H9 (cell line): ENCODE measurements around the gene BEX2. TPM values are rescaled to one million over a fixed set of nuclear protein-coding genes. Genes with fewer than 3 reads are reported as not detected.
A peak's percentile ranks its signal among the peaks of the same experiment; 100 is the strongest.

ENCODE experiments used
- DNase-seq: peaks from one replicate; pipeline ENCODE4 v3.0.0-alpha.2; 2017
- H2AFZ ChIP-seq: one replicate; pipeline ENCODE4 v1.6.1; 2013; ENCODE audit warnings: mild to moderate bottlenecking, low read length, control low read depth, moderate library complexity
- H2AK5ac ChIP-seq: 2 replicates; pipeline ENCODE4 v1.6.1; 2013; ENCODE audit warnings: low read length, control low read depth, mixed read lengths; ENCODE audit not compliant: insufficient read length
- H2BK120ac ChIP-seq: one replicate; pipeline ENCODE4 v1.6.1; 2013; ENCODE audit warnings: low read depth, mild to moderate bottlenecking, low read length, control low read depth, inconsistent platforms; ENCODE audit not compliant: poor library complexity, severe bottlenecking
- H2BK12ac ChIP-seq: 2 replicates; pipeline ENCODE4 v1.6.1; 2013; ENCODE audit warnings: low read length, control low read depth, mixed read lengths, low read depth; ENCODE audit not compliant: insufficient read length
- H2BK15ac ChIP-seq: 2 replicates; pipeline ENCODE4 v1.6.1; 2013; ENCODE audit warnings: low read depth, low read length, control low read depth
- H2BK20ac ChIP-seq: one replicate; pipeline ENCODE4 v1.6.1; 2013; ENCODE audit warnings: low read depth, mild to moderate bottlenecking, low read length, control low read depth, inconsistent platforms; ENCODE audit not compliant: poor library complexity, severe bottlenecking
- H2BK5ac ChIP-seq: 2 replicates; pipeline ENCODE4 v1.6.1; 2013; ENCODE audit warnings: low read length, control low read depth, mixed read lengths; ENCODE audit not compliant: insufficient read length
- H3K14ac ChIP-seq: 2 replicates; pipeline ENCODE4 v1.6.1; 2013; ENCODE audit warnings: low read length, control low read depth; ENCODE audit not compliant: insufficient read depth
- H3K18ac ChIP-seq: 2 replicates; pipeline ENCODE4 v1.6.1; 2013; ENCODE audit warnings: low read depth, mild to moderate bottlenecking, mixed read lengths, low read length, control low read depth; ENCODE audit not compliant: insufficient read length
- H3K23ac ChIP-seq: 2 replicates; pipeline ENCODE4 v1.6.1; 2013; ENCODE audit warnings: low read length, control low read depth, mixed read lengths, low read depth; ENCODE audit not compliant: insufficient read length
- H3K23me2 ChIP-seq: 2 replicates; pipeline ENCODE4 v1.6.1; 2013; ENCODE audit warnings: low read depth, mild to moderate bottlenecking, mixed read lengths, low read length, control low read depth; ENCODE audit not compliant: insufficient read length, poor library complexity, severe bottlenecking
- H3K27ac ChIP-seq: 2 replicates; pipeline ENCODE4 v1.5.1; 2013; ENCODE audit warnings: low read length, control low read depth, mixed read lengths, low read depth; ENCODE audit not compliant: insufficient read length
- H3K27me3 ChIP-seq: 2 replicates; pipeline ENCODE4 v1.6.1; 2013; ENCODE audit warnings: low read length, control low read depth, inconsistent platforms; ENCODE audit not compliant: insufficient read depth
- H3K4ac ChIP-seq: 2 replicates; pipeline ENCODE4 v1.6.1; 2013; ENCODE audit warnings: low read depth, mild to moderate bottlenecking, control low read depth, inconsistent platforms, low read length, moderate library complexity
- H3K4me1 ChIP-seq: 2 replicates; pipeline ENCODE4 v1.6.1; 2013; ENCODE audit warnings: low read length, control low read depth, inconsistent platforms; ENCODE audit not compliant: insufficient read depth
- H3K4me2 ChIP-seq: 2 replicates; pipeline ENCODE4 v1.6.1; 2013; ENCODE audit warnings: low read length, control low read depth, mixed read lengths; ENCODE audit not compliant: insufficient read length, insufficient read depth
- H3K56ac ChIP-seq: 2 replicates; pipeline ENCODE4 v1.6.1; 2013; ENCODE audit warnings: low read depth, mild to moderate bottlenecking, mixed read lengths, low read length, control low read depth; ENCODE audit not compliant: insufficient read length
- H3K79me1 ChIP-seq: 2 replicates; pipeline ENCODE4 v1.6.1; 2013; ENCODE audit warnings: low read depth, mild to moderate bottlenecking, moderate library complexity, low read length, control low read depth, inconsistent platforms; ENCODE audit not compliant: insufficient read depth, poor library complexity, severe bottlenecking
- H3K79me2 ChIP-seq: 2 replicates; pipeline ENCODE4 v1.6.1; 2013; ENCODE audit warnings: low read length, control low read depth, inconsistent platforms; ENCODE audit not compliant: insufficient read depth
- H3K9ac ChIP-seq: 2 replicates; pipeline ENCODE4 v1.6.1; 2013; ENCODE audit warnings: low read length, control low read depth, mixed read lengths; ENCODE audit not compliant: insufficient read length; ENCODE audit errors: extremely low read depth
- H3K9me3 ChIP-seq: one replicate; pipeline ENCODE4 v1.6.1; 2013; ENCODE audit warnings: low read depth, low read length, inconsistent platforms; ENCODE audit not compliant: control insufficient read depth
- H3T11ph ChIP-seq: one replicate; pipeline ENCODE4 v1.6.1; 2013; ENCODE audit warnings: mild to moderate bottlenecking, low read length, control low read depth, inconsistent platforms
- H4K20me1 ChIP-seq: one replicate; pipeline ENCODE4 v1.6.1; 2013; ENCODE audit not compliant: control insufficient read depth, insufficient read length, insufficient read depth
- H4K5ac ChIP-seq: 2 replicates; pipeline ENCODE4 v1.6.1; 2013; ENCODE audit warnings: low read depth, mild to moderate bottlenecking, mixed read lengths, low read length, control low read depth; ENCODE audit not compliant: insufficient read length
- H4K8ac ChIP-seq: replicated peaks from 2 replicates; pipeline ENCODE4 v1.6.1; 2013; ENCODE audit warnings: low read length, control low read depth, mixed read lengths, low read depth; ENCODE audit not compliant: insufficient read length
- H4K91ac ChIP-seq: 2 replicates; pipeline ENCODE4 v1.6.1; 2013; ENCODE audit warnings: low read depth, mild to moderate bottlenecking, moderate library complexity, mixed read lengths, low read length, control low read depth; ENCODE audit not compliant: insufficient read length
- H3K27ac Mint-ChIP-seq, 3 experiments: 2 replicates in 2 of 3; 3 replicates in 1 of 3; pipeline ENCODE4 v1.8.0; 2020 to 2021; ENCODE audit warnings: mixed read lengths in 3 of 3, mild to moderate bottlenecking in 1 of 3, moderate library complexity in 1 of 3
- H3K27me3 Mint-ChIP-seq: 2 replicates; pipeline ENCODE4 v1.8.0; 2021; ENCODE audit warnings: low read depth, mild to moderate bottlenecking, moderate library complexity, mixed read lengths
- H3K36me3 Mint-ChIP-seq, 3 experiments: 2 replicates in 2 of 3; 3 replicates in 1 of 3; pipeline ENCODE4 v1.8.0; 2020 to 2021; ENCODE audit warnings: low read depth in 3 of 3, mixed read lengths in 3 of 3; ENCODE audit not compliant: insufficient read depth in 1 of 3
- H3K4me1 Mint-ChIP-seq, 2 experiments: 2 replicates each; pipeline ENCODE4 v1.8.0; 2020; ENCODE audit warnings: mixed read lengths in 2 of 2
- H3K4me3 Mint-ChIP-seq, 2 experiments: 2 replicates in 1 of 2; 3 replicates in 1 of 2; pipeline ENCODE4 v1.8.0; 2020 to 2021; ENCODE audit warnings: mild to moderate bottlenecking in 2 of 2, mixed read lengths in 2 of 2, moderate library complexity in 1 of 2
- H3K9me3 Mint-ChIP-seq, 2 experiments: 2 replicates in 1 of 2; 3 replicates in 1 of 2; pipeline ENCODE4 v1.8.0; 2020; ENCODE audit warnings: mild to moderate bottlenecking in 2 of 2, mixed read lengths in 2 of 2, moderate library complexity in 1 of 2
- WGBS: extraction: QIAGEN DNeasy Blood & Tissue Kit; methylation state at CpG from one replicate; pipeline ENCODE4 v1.1.7; 2013; ENCODE audit warnings: missing lambda C conversion rate, low lambda C conversion rate, mixed read lengths; ENCODE audit not compliant: insufficient read length; ENCODE audit errors: extremely low coverage; 5-methylcytosine and 5-hydroxymethylcytosine counted together
- total RNA-seq: library from RNA; stranded (reverse); gene quantifications from 2 replicates; pipeline ENCODE4 v1.2.1, GENCODE V29; 2021
- TF ChIP-seq, protein P1 (sequence below): fragments of 200-600 bp; sonication (generic); conservative IDR thresholded peaks from 3 replicates; pipeline ENCODE4 v1.8.0; 2021; ENCODE audit warnings: antibody characterized with exemption, mild to moderate bottlenecking

Gene BEX2
- total RNA-seq, 1 experiment from 2014 or later, result 29.6 TPM

GRCh38 chrX:103330681-103331288 is 20.0 kb upstream of the BEX2 start:
- no peak overlapping the region for H2BK5ac ChIP-seq
- H2BK20ac ChIP-seq, result no peak overlapping the region
- H4K91ac ChIP-seq, result no peak overlapping the region
- H4K8ac ChIP-seq, result no peak overlapping the region
- H3K14ac ChIP-seq, result no peak overlapping the region
- H2BK15ac ChIP-seq, result no peak overlapping the region
- no peak overlapping the region for H2BK120ac ChIP-seq
- H2AK5ac ChIP-seq, result no peak overlapping the region
- H3K27ac Mint-ChIP-seq, result peak overlapping the region in 2 of 3 experiments; percentile 56 to 83; a peak in 5 of 7 replicates
- no peak overlapping the region for H3T11ph ChIP-seq
- H4K20me1 ChIP-seq, result no peaks in the 10 kb centered on the region
- no peak overlapping the region for H2AFZ ChIP-seq
- no CpG with 5 or more reads among the region's 21 CpGs for WGBS
- H3K23me2 ChIP-seq, result no peaks in the 10 kb centered on the region
- peaks cover 3 to 50% of the 10 kb centered on the region in 2 experiments; a peak in 3 of 5 replicates for H3K9me3 Mint-ChIP-seq
- H3K79me1 ChIP-seq, result no peaks in the 10 kb centered on the region
- TF ChIP-seq, protein P1, sequence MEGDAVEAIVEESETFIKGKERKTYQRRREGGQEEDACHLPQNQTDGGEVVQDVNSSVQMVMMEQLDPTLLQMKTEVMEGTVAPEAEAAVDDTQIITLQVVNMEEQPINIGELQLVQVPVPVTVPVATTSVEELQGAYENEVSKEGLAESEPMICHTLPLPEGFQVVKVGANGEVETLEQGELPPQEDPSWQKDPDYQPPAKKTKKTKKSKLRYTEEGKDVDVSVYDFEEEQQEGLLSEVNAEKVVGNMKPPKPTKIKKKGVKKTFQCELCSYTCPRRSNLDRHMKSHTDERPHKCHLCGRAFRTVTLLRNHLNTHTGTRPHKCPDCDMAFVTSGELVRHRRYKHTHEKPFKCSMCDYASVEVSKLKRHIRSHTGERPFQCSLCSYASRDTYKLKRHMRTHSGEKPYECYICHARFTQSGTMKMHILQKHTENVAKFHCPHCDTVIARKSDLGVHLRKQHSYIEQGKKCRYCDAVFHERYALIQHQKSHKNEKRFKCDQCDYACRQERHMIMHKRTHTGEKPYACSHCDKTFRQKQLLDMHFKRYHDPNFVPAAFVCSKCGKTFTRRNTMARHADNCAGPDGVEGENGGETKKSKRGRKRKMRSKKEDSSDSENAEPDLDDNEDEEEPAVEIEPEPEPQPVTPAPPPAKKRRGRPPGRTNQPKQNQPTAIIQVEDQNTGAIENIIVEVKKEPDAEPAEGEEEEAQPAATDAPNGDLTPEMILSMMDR, result no peak
- no peak overlapping the region for H3K4ac ChIP-seq
- H3K56ac ChIP-seq, result no peak overlapping the region
- no peak overlapping the region for H3K18ac ChIP-seq
- H3K27me3 ChIP-seq, result no peaks in the 10 kb centered on the region
- H4K5ac ChIP-seq, result no peak overlapping the region
- H3K4me2 ChIP-seq, result peak overlapping the region; percentile 37
- H3K4me3 Mint-ChIP-seq, result peak overlapping the region; percentile 51 to 74
- no peak overlapping the region for H3K27ac ChIP-seq
- no peak overlapping the region for H2BK12ac ChIP-seq
- no peak overlapping the region for H3K23ac ChIP-seq
- no peaks in the 10 kb centered on the region for H3K27me3 Mint-ChIP-seq
- no peak overlapping the region for H3K9ac ChIP-seq
- H3K36me3 Mint-ChIP-seq, result no peaks in the 10 kb centered on the region; a peak in 1 of 7 replicates
- H3K4me1 ChIP-seq, result no peaks in the 10 kb centered on the region; the same call in 1 of the 2 replicates
- H3K9me3 ChIP-seq, result no peaks in the 10 kb centered on the region
- peak; percentile 71 for DNase-seq
- no peaks in the 10 kb centered on the region for H3K79me2 ChIP-seq
- H3K4me1 Mint-ChIP-seq, result peaks cover 26 to 28% of the 10 kb centered on the region in 2 experiments
